Activated T-cell treated with anti-CD3 and anti-CD28 coated beads, Interleukin-2, amount 50 U/mL, for 48 hours (primary cell): ENCODE results near the gene LRP1-AS.

ENCODE experiments used
- DNase-seq, 2 experiments: peaks; one replicate each; pipeline ENCODE4 v3.0.0-alpha.2; 2020

The LRP1-AS gene

GRCh38 chr12:57095440-57095839 lies 52.0 kb downstream of the LRP1-AS start:
- no peak for DNase-seq
